HEK293 (cell line): ENCODE data around the gene NPR2.

ENCODE experiments used
- KLF16 ChIP-seq: fragments of 450-650 bp; formaldehyde crosslinking; IDR thresholded peaks from 2 replicates; pipeline ENCODE4 v1.5.1; 2017; ENCODE audit warnings: missing biosample characterization, missing genetic modification characterization
- ZBTB20 ChIP-seq: fragments of 450-650 bp; formaldehyde crosslinking; IDR thresholded peaks from 2 replicates; pipeline ENCODE4 v1.5.1; 2016; ENCODE audit warnings: missing biosample characterization, missing genetic modification characterization
- ZFP41 ChIP-seq: fragments of 450-650 bp; formaldehyde crosslinking; IDR thresholded peaks from 2 replicates; pipeline ENCODE4 v1.5.1; 2016; ENCODE audit warnings: missing biosample characterization, missing genetic modification characterization, borderline replicate concordance
- ZNF112 ChIP-seq: fragments of 450-650 bp; formaldehyde crosslinking; IDR thresholded peaks from 2 replicates; pipeline ENCODE4 v1.5.0; 2017; ENCODE audit warnings: missing biosample characterization, missing genetic modification characterization
- ZNF23 ChIP-seq: fragments of 450-650 bp; formaldehyde crosslinking; IDR thresholded peaks from 2 replicates; pipeline ENCODE4 v1.5.1; 2016; ENCODE audit warnings: missing biosample characterization, missing genetic modification characterization, borderline replicate concordance
- ZNF239 ChIP-seq: fragments of 450-650 bp; formaldehyde crosslinking; IDR thresholded peaks from 2 replicates; pipeline ENCODE4 v1.5.1; 2016; ENCODE audit warnings: missing biosample characterization, missing genetic modification characterization
- ZNF24 ChIP-seq: fragments of 450-650 bp; formaldehyde crosslinking; IDR thresholded peaks from 2 replicates; pipeline ENCODE4 v1.5.1; 2016; ENCODE audit warnings: missing biosample characterization, missing genetic modification characterization
- ZNF335 ChIP-seq: fragments of 450-650 bp; formaldehyde crosslinking; conservative IDR thresholded peaks from 2 replicates; pipeline ENCODE4 v1.5.1; 2016; ENCODE audit warnings: missing biosample characterization, missing genetic modification characterization
- ZNF416 ChIP-seq: fragments of 450-650 bp; formaldehyde crosslinking; IDR thresholded peaks from 2 replicates; pipeline ENCODE4 v1.5.1; 2016; ENCODE audit warnings: missing biosample characterization, missing genetic modification characterization
- ZNF529 ChIP-seq: fragments of 450-650 bp; formaldehyde crosslinking; IDR thresholded peaks from 2 replicates; pipeline ENCODE4 v1.5.1; 2017; ENCODE audit warnings: missing genetic modification characterization, missing biosample characterization; ENCODE audit not compliant: insufficient replicate concordance
- ZNF610 ChIP-seq: fragments of 450-650 bp; formaldehyde crosslinking; IDR thresholded peaks from 2 replicates; pipeline ENCODE4 v1.5.1; 2016; ENCODE audit warnings: missing biosample characterization, missing genetic modification characterization, borderline replicate concordance
- ZNF621 ChIP-seq: fragments of 450-650 bp; formaldehyde crosslinking; IDR thresholded peaks from 2 replicates; pipeline ENCODE4 v1.5.1; 2017; ENCODE audit warnings: missing biosample characterization, missing genetic modification characterization
- ZNF670 ChIP-seq: fragments of 450-650 bp; formaldehyde crosslinking; IDR thresholded peaks from 2 replicates; pipeline ENCODE4 v1.5.1; 2016; ENCODE audit warnings: missing biosample characterization, missing genetic modification characterization, low read depth
- ZNF768 ChIP-seq: fragments of 450-650 bp; formaldehyde crosslinking; IDR thresholded peaks from 2 replicates; pipeline ENCODE4 v1.5.1; 2018; ENCODE audit warnings: missing biosample characterization, mild to moderate bottlenecking, missing genetic modification characterization
- ZNF830 ChIP-seq: fragments of 450-650 bp; IDR thresholded peaks from 2 replicates; pipeline ENCODE4 v1.5.0; 2018; ENCODE audit warnings: missing biosample characterization, missing genetic modification characterization, low read depth, mild to moderate bottlenecking, moderate library complexity
- ZNF837 ChIP-seq: fragments of 450-650 bp; formaldehyde crosslinking; IDR thresholded peaks from 2 replicates; pipeline ENCODE4 v1.5.1; 2016; ENCODE audit warnings: missing biosample characterization, missing genetic modification characterization
- TF ChIP-seq, protein P1 (sequence below): fragments of 450-650 bp; formaldehyde crosslinking; IDR thresholded peaks from 2 replicates; pipeline ENCODE4 v1.5.1; 2016; ENCODE audit warnings: missing biosample characterization, missing genetic modification characterization
- TF ChIP-seq, protein P2 (sequence below): fragments of 450-650 bp; formaldehyde crosslinking; IDR thresholded peaks from 2 replicates; pipeline ENCODE4 v1.5.1; 2017; ENCODE audit warnings: missing biosample characterization, missing genetic modification characterization
- TF ChIP-seq, protein P3 (sequence below): fragments of 450-650 bp; formaldehyde crosslinking; IDR thresholded peaks from 2 replicates; pipeline ENCODE4 v1.5.1; 2016; ENCODE audit warnings: missing biosample characterization, missing genetic modification characterization
- TF ChIP-seq, protein P4 (sequence below): fragments of 450-650 bp; formaldehyde crosslinking; conservative IDR thresholded peaks from 2 replicates; pipeline ENCODE4 v1.5.1; 2016; ENCODE audit warnings: low read depth, missing biosample characterization, missing genetic modification characterization
- TF ChIP-seq, protein P5 (sequence below): fragments of 450-650 bp; formaldehyde crosslinking; IDR thresholded peaks from 2 replicates; pipeline ENCODE4 v1.5.1; 2016; ENCODE audit warnings: missing biosample characterization, missing genetic modification characterization
- TF ChIP-seq, protein P6 (sequence below): fragments of 450-650 bp; formaldehyde crosslinking; conservative IDR thresholded peaks from 2 replicates; pipeline ENCODE4 v1.5.1; 2016; ENCODE audit warnings: low read depth, missing biosample characterization, missing genetic modification characterization
- TF ChIP-seq, protein P7 (sequence below): fragments of 450-650 bp; formaldehyde crosslinking; IDR thresholded peaks from 2 replicates; pipeline ENCODE4 v1.5.1; 2016; ENCODE audit warnings: missing biosample characterization, missing genetic modification characterization

NPR2 gene

DNA sequence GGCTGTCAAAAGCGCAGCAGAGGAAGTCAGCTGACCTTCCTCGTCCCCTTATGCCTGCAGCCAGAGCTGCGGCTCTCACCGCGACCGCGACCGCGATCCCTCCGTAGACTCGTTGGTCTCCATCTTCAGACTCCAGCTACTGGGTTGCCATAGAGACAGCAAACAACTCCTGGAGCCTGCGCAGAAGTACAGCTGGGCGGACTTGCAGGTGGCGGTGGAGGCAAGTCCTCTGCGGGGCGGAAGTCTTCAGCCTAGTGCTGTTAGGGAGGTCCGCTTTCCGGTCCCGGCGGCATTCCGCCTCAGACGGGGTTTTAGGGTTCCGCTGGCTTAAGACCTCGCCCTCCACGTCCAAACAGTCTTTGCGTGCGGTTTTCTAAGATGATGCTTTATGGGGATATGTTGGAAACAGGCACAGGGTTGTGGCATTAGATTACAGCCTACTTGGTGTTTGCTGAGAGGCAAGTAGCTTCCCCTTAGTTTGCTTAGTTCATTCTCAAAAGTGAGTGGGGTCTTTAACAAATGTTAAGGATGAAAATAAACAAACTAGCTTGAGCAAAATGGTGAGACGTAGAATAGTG, 20.7 kb downstream of the NPR2 start, which contains the start of gene SPAG8 (continued):
- TF ChIP-seq, protein P1, sequence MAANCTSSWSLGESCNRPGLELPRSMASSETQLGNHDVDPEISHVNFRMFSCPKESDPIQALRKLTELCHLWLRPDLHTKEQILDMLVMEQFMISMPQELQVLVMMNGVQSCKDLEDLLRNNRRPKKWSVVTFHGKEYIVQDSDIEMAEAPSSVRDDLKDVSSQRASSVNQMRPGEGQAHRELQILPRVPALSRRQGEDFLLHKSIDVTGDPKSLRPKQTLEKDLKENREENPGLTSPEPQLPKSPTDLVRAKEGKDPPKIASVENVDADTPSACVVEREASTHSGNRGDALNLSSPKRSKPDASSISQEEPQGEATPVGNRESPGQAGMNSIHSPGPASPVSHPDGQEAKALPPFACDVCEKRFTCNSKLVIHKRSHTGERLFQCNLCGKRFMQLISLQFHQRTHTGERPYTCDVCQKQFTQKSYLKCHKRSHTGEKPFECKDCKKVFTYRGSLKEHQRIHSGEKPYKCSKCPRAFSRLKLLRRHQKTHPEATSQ (tag by site-specific recombination): no peak
- TF ChIP-seq ZNF837 (tag by site-specific recombination) (no peak), ZNF335 (tag by site-specific recombination) (peak; percentile 73), ZNF670 (no peak), ZNF529 (no peak), ZNF610 (tag by site-specific recombination) (no peak), ZBTB20 (peak; percentile 52; the same call in 1 of the 2 replicates), ZNF416 (tag by site-specific recombination) (no peak), ZNF621 (tag by site-specific recombination) (no peak), ZNF768 (tag by site-specific recombination) (no peak), ZNF830 (tag by site-specific recombination) (no peak), ZNF239 (tag by site-specific recombination) (no peak), ZFP41 (no peak), ZNF24 (tag by site-specific recombination) (0 out of 2 replicates have a peak, but pooled peaks have one; percentile 42), ZNF23 (tag by site-specific recombination) (no peak), ZNF112 (tag by site-specific recombination) (no peak), KLF16 (tag by site-specific recombination) (peak; percentile 89)
- TF ChIP-seq, protein P2, sequence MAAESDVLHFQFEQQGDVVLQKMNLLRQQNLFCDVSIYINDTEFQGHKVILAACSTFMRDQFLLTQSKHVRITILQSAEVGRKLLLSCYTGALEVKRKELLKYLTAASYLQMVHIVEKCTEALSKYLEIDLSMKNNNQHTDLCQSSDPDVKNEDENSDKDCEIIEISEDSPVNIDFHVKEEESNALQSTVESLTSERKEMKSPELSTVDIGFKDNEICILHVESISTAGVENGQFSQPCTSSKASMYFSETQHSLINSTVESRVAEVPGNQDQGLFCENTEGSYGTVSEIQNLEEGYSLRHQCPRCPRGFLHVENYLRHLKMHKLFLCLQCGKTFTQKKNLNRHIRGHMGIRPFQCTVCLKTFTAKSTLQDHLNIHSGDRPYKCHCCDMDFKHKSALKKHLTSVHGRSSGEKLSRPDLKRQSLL (tag by site-specific recombination): peak; percentile 60; the same call in 1 of the 2 replicates
- TF ChIP-seq, protein P3, sequence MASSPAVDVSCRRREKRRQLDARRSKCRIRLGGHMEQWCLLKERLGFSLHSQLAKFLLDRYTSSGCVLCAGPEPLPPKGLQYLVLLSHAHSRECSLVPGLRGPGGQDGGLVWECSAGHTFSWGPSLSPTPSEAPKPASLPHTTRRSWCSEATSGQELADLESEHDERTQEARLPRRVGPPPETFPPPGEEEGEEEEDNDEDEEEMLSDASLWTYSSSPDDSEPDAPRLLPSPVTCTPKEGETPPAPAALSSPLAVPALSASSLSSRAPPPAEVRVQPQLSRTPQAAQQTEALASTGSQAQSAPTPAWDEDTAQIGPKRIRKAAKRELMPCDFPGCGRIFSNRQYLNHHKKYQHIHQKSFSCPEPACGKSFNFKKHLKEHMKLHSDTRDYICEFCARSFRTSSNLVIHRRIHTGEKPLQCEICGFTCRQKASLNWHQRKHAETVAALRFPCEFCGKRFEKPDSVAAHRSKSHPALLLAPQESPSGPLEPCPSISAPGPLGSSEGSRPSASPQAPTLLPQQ (tag by site-specific recombination): peak; percentile 98; the same call in 1 of the 2 replicates
- TF ChIP-seq, protein P4, sequence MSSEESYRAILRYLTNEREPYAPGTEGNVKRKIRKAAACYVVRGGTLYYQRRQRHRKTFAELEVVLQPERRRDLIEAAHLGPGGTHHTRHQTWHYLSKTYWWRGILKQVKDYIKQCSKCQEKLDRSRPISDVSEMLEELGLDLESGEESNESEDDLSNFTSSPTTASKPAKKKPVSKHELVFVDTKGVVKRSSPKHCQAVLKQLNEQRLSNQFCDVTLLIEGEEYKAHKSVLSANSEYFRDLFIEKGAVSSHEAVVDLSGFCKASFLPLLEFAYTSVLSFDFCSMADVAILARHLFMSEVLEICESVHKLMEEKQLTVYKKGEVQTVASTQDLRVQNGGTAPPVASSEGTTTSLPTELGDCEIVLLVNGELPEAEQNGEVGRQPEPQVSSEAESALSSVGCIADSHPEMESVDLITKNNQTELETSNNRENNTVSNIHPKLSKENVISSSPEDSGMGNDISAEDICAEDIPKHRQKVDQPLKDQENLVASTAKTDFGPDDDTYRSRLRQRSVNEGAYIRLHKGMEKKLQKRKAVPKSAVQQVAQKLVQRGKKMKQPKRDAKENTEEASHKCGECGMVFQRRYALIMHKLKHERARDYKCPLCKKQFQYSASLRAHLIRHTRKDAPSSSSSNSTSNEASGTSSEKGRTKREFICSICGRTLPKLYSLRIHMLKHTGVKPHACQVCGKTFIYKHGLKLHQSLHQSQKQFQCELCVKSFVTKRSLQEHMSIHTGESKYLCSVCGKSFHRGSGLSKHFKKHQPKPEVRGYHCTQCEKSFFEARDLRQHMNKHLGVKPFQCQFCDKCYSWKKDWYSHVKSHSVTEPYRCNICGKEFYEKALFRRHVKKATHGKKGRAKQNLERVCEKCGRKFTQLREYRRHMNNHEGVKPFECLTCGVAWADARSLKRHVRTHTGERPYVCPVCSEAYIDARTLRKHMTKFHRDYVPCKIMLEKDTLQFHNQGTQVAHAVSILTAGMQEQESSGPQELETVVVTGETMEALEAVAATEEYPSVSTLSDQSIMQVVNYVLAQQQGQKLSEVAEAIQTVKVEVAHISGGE (tag by site-specific recombination): peak; percentile 98
- TF ChIP-seq, protein P5, sequence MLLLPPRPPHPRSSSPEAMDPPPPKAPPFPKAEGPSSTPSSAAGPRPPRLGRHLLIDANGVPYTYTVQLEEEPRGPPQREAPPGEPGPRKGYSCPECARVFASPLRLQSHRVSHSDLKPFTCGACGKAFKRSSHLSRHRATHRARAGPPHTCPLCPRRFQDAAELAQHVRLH (tag by site-specific recombination): peak; percentile 75; the same call in 1 of the 2 replicates
- TF ChIP-seq, protein P6, sequence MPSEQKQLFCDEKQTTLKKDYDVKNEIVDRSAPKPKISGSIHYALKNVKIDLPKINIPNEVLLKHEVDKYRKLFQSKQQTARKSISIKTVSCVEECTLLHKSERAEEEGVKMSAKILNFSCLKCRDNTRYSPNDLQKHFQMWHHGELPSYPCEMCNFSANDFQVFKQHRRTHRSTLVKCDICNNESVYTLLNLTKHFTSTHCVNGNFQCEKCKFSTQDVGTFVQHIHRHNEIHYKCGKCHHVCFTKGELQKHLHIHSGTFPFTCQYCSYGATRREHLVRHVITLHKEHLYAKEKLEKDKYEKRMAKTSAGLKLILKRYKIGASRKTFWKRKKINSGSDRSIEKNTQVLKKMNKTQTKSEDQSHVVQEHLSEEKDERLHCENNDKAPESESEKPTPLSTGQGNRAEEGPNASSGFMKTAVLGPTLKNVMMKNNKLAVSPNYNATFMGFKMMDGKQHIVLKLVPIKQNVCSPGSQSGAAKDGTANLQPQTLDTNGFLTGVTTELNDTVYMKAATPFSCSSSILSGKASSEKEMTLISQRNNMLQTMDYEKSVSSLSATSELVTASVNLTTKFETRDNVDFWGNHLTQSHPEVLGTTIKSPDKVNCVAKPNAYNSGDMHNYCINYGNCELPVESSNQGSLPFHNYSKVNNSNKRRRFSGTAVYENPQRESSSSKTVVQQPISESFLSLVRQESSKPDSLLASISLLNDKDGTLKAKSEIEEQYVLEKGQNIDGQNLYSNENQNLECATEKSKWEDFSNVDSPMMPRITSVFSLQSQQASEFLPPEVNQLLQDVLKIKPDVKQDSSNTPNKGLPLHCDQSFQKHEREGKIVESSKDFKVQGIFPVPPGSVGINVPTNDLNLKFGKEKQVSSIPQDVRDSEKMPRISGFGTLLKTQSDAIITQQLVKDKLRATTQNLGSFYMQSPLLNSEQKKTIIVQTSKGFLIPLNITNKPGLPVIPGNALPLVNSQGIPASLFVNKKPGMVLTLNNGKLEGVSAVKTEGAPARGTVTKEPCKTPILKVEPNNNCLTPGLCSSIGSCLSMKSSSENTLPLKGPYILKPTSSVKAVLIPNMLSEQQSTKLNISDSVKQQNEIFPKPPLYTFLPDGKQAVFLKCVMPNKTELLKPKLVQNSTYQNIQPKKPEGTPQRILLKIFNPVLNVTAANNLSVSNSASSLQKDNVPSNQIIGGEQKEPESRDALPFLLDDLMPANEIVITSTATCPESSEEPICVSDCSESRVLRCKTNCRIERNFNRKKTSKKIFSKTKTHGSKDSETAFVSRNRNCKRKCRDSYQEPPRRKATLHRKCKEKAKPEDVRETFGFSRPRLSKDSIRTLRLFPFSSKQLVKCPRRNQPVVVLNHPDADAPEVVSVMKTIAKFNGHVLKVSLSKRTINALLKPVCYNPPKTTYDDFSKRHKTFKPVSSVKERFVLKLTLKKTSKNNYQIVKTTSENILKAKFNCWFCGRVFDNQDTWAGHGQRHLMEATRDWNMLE (tag by site-specific recombination): peak; percentile 86
- TF ChIP-seq, protein P7, sequence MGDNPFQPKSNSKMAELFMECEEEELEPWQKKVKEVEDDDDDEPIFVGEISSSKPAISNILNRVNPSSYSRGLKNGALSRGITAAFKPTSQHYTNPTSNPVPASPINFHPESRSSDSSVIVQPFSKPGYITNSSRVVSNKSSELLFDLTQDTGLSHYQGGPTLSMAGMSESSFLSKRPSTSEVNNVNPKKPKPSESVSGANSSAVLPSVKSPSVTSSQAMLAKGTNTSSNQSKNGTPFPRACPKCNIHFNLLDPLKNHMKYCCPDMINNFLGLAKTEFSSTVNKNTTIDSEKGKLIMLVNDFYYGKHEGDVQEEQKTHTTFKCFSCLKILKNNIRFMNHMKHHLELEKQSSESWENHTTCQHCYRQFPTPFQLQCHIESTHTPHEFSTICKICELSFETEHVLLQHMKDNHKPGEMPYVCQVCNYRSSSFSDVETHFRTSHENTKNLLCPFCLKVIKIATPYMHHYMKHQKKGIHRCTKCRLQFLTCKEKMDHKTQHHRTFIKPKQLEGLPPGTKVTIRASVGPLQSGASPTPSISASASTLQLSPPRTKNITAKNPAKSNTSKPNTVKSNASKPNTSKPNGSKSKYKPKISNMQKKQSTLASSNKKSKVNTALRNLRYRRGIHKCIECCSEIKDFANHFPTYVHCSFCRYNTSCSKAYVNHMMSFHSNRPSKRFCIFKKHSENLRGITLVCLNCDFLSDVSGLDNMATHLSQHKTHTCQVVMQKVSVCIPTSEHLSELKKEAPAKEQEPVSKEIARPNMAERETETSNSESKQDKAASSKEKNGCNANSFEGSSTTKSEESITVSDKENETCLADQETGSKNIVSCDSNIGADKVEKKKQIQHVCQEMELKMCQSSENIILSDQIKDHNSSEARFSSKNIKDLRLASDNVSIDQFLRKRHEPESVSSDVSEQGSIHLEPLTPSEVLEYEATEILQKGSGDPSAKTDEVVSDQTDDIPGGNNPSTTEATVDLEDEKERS (tag by site-specific recombination): no peak
